T-helper 1 cell treated with Interleukin-12 subunit alpha and Interleukin-12 subunit beta and Interleukin-4 antibody, amounts not matched to agents 30 ng/mL and 1 ng/mL, for 36 hours (primary cell): ENCODE data around the gene RNF111. TPM values are rescaled to one million over a fixed set of nuclear protein-coding genes. Genes with fewer than 3 reads are reported as not detected.
"Not testable (repeated sequence)": the region's sequence is repeated elsewhere in the genome, so short reads cannot be mapped to it uniquely, and the experiment has no call there.

Experiments used
- intact Hi-C: fragments of 100-400 bp; cut with micrococcal nuclease; formaldehyde crosslinking; loops from one replicate; pipeline ENCODE4 v1.15.1; 2024
- total RNA-seq: library from RNA; stranded (reverse); gene quantifications from 2 replicates; pipeline ENCODE4 v1.2.3, GENCODE V29; 2022

Gene RNF111
- total RNA-seq, 1 donor from 2014 or later, result 48.2 TPM

DNA sequence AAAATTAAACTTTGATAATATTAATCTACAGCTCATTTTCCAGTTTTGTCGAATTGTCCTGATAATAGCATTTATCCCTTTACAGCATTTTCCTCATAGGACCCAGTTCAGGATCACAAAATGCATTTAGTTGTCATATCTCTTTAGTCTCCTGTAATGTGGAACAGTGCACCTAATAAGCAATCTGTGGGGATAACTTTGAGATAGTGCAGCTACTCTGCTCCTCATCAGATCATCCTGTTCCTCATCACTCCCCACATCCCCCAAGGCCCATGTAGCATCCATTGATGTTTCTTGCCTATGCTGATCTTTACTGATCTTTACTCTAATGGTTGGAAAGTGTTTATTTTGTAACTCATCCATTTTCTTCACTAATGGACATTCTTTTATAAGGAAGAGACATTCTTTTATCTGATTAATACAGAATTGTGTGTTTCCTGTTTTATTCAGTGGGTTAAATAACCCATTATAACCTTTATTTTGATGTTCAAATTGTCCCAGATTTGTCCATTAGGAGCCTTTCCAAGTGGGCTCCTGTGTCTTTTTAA, 7.5 kb downstream of the RNF111 start:
- intact Hi-C loops, result no loop called here

DNA sequence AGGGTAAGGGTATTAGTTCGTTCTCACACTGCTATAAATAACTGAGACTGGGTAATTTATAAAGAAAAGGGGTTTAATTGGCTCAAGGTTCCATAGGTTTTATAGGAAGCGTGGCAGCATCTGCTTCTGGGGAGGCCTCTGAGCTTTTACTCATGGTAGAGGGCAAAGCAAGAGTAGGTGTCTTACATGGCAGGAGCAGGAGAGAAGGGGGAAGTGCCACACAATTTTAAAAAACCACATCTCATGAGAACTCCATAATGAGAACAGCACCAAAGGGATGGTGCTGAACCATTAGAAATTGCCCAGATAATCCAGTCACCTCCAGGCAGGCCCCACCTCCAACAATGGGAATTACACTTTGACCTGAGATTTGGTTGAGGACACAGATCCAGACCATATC, 12.2 kb downstream of the RNF111 start:
- intact Hi-C loops, result no loop called here

DNA sequence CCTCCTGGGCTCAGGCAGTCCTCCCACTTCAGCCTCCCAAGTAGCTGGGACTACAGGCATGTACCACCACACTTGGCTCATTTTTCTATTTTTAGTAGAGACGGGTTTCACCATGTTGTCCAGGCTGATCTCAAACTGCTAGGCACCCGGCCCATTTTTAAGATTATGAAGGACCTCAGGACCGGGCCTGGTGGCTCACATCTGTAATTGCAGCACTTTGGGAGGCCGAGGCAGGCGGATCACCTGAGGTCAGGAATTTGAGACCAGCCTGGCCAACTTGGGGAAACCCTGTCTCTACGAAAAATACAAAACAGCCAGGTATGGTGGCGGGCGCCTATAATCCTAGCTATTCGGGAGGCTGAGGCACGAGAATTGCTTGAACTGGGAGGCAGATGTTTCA, 12.8 kb downstream of the RNF111 start:
- intact Hi-C loops, result not testable (repeated sequence)

DNA sequence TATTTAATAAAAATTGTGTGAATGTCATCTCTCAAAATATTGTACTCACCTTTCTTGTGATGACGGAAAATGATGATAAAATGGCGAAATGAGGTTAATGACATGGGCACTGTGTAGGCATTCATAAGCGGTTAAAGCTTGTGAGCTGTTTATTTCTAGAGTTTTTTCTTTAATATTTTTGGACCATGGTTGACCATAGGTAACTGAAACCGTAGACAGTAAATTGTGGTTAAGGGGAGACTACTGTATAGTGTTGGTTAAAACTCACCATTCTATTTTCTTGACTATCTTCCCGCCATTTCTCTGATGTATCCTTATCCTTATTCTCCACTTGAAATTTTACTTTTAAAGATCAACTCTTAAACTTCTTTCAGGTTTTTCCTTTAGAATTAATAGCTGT, 14.5 kb downstream of the RNF111 start:
- intact Hi-C loops, result no loop called here

DNA sequence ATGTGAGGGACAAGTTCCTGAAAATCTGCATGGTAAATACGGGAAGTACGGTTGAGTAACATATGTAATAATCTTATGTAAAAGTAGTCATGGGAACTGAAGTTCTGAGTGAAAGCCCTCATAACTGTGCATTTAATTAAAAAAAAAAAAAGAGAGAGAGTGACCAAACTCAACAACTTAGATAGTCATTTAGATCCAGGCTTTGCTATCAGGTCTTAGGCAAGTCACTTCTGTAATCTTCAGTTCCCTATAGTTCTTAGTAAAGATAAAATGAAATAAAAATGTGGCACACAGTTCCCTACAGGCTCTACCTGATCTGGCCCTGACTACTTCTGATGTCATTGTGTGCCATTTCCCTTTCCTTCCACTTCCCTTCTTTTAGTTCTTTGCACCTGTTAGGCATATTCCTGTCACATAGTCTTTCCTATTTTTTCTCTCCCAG, 15.0 kb downstream of the RNF111 start:
- intact Hi-C loops, result no loop called here

DNA sequence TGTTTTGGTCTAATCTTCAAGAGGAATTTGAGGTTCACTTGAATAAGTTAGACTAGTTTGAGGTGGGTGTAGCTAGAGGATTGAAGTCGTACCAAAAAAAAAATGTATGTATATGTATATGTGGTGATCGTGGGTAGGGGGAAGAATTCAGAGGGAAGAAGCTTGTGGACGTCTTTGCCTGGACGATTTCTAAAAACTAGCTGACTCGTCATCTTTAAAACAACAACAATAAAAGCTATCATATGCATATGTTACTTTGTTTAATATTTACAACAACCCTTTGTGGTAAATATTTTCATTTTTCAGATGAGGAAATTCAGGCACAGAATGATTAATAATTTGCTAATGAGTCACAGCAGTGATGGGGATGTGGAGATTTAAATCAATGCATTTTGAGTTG, 18.1 kb downstream of the RNF111 start:
- intact Hi-C loops, result no loop called here

DNA sequence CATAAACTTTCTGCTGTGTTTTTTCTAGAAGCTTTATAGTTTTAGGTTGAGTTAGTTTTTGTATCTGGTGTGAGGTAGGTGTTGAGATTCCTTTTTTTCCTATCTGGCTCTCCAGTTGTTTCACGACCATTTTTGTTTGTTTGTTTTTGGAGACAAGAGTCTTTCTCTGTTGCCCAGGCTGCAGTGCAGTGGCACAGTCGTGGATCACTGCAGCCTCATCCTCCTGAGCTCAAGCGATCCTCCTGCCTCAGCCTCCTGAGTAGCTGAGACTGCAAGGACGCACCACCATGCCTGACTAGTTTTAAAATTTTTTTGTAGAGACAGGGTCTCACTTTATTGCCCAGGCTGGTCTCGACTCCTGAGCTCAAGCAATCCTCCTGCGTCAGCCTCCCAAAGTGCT, 20.6 kb downstream of the RNF111 start:
- intact Hi-C loops, result no loop called here

DNA sequence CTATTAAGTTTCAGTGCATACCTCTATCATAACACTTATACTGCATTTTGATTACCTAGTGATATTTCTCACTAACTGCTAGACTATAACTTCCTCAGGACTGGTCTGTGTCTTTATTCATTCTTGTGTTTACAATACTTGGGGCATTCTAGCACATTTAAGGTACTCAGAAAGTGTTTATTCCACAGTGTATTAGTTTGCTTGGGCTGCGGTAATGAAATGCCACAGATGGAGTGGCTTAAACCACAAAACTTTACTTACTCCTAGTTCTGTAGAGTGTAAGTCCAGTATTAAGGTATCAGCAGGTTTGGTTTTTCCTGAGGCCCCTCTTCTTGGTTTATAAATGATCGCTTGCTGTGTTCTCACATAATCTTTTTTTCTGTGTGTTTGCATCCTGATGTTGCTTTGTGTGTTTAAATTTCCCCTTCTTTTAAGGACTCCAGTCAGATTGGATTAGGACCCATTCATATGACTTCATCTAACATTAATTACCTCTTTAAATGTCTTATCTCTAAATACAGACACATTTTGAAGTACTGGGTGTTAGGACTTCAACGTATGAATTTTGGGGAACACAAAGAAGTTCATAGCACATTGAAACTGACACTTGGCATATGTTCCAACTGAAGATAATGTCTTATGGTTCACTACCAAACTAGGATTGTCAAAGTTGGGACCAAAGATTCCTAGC, 23.9 kb downstream of the RNF111 start:
- intact Hi-C loops, result no loop called here

DNA sequence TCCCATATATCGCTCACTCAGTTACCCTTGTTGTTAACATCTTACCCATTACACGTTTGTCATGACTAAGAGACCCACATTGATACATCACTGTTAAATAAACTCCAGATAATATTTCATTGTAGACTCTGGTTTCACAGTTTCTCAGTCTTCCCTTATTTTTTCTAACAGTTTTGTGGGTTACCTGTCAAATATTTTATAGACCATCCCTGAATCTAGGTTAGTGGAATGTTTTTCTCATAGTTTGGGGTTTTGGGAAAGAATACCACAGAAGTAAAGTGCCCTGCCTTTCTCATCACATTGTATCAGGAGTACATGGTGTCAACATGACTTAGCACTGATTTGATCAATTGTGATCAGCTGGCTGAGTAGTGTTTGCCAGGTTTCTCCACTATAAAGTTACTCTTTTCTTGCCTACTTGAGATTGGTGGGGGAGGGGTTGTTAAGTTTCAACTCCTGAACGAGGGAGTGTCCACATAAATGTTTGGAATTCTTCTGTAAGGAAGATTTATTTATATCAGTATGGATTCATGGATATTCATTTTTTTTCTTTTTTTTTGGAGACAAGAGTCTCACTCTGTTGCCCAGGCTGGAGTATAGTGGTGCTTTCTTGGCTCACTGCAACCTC, 25.9 kb downstream of the RNF111 start:
- intact Hi-C loops, result no loop called here

DNA sequence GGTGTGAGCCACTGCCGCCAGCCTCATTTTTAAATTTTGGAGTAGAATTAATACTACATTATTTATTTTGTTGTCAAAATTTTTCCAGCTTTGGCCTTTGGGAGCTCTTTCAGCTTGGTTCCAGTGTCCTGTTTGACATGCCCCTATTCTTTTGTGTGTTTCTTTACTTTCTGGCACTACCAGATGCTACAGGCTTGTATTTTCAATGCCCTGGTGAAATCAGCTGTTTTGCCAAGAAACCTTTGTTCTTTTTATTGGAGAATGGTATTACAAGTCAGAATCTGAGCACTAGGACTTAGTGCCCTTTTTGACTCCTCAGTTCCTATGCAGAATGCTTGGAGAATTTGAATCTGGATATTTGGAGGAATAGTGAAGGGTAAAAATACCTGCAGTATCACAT, 26.6 kb downstream of the RNF111 start:
- intact Hi-C loops, result no loop called here

DNA sequence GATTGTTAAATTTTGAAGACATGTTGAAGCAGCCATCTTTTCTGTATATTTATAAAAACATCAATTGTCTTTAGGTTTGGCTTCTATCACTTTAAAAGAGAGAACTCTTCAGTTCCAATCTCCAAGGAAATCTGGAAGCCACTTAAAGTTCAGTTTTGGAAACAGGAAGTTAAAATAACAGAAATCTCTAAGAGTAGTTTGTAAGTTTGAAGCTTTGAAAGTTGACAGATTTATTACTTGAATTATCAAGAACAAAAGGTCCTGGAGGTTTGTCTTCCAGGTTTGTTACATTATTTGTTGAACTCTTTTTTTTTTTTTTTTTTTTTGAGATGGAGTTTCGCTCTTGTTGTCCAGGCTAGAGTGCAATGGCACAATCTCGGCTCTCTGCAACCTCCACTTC, 30.0 kb downstream of the RNF111 start:
- intact Hi-C loops, result no loop called here

DNA sequence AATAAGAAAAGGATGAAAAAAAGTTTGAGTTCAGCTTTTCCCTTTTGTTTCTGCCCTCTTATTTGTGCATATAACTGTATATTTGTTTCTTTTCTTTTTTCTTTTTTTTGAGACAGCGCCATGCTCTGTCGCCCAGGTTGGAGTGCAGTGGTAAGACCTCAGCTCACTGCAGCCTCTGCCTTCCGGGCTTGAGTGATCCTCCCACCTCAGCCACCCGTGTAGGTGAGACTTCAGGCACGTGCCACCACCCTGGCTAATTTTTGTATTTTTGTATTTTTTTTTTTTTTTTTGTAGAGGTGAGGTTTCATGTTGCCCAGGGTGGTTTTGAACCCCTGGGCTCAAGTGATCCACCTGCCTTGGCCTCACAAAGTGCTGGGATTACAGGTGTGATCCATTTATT, 31.4 kb downstream of the RNF111 start:
- intact Hi-C loops, result no loop called here

DNA sequence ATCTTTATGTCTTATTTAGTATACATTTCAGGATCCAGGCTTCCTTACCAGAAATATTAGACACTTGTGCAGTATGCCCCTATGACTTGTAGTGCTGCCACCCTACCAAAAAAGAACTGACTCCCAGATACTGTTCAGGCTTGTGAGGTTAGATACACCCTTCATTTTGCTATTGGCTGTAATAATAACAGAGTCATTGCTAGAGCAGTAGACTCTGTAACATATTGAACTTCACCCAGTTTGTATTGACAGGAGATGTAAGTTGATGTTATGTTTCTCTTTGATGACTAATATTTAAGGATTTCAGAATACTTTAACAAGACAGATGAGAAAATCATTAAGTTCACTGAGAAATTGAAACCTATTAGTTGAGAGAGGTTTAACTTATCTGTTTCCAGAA, 32.9 kb downstream of the RNF111 start:
- intact Hi-C loops, result no loop called here

DNA sequence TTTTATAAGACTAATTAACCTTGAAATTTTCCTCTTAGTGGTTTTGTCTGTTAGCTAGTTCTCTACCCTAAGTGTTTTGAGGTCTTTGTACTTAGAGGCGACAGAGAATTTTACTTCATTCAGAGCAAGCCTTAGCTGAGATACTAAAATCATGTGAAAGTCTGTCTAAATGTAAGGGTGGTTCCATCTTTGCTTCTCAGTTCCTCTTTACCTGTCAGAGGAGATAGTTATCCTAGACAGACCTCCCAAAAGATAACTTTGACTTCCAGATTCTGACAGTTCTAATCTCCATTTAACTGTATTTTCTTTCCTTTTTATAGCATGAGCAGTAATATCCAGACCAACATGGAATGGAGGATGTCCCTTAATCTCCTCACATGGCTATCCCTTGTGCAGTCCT, 34.7 kb downstream of the RNF111 start:
- intact Hi-C loops, result no loop called here

DNA sequence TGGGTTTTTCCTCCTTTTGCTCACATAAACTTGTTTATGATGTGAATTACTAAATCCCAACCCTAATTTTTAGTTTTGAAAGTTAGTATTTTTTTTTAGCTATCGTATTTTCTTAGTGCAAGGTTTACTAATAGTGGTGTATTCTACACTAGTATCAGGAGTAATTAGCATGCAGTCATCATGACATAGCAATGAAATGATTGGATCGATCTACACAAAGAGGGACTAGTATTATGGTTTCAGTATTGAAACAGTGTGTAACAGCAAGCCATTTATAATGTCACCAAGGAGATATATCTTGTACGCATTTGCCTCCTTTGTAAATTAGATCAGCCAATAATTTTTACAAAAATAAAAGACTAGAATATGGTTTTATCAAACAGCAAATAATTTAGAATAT, 38.7 kb downstream of the RNF111 start:
- intact Hi-C loops, result no loop called here

DNA sequence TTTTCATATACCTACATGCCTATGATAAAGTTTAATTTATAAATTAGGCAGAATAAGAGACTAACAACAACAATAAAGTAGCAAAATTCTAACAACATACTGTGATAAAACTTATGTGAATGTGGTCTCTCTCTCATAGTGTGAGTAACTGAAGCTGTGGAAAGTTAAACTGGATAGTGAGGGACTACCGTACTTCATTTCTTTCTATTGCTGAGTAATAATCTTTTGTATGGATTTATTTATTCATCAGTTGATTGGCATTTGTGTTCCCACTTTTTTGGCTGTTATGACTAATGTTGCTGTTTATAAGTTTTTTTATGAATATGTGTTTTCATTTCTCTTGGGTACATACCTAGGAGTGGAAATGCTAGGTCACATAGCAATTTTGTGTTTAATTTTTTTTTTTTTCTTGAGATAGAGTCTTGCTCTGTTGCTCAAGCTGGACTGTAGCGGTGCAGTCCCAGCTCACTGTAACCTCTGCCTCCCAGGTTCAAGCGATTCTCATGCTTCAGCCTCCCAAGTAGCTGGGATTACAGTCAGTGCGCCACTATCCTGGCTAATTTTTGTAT, 41.0 kb downstream of the RNF111 start:
- intact Hi-C loops, result no loop called here

DNA sequence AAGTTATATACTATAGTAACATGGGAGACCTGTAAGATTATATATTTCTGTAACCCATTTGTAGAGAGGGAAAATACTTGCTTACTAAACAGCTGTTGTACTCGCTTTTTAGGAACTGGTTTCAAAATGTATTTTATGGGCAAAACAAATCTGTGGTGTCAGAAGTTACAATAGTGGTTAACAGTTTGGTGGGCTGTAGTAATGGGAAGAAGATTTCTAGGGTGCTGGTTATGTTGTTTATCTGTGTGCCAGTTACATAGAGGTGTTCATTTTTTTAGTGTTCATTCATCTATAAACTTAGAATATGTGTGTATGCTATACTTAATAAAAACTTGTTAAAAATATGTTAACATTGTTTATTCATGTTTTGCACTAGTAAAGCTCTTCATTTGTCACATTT, 42.1 kb downstream of the RNF111 start:
- intact Hi-C loops, result no loop called here

DNA sequence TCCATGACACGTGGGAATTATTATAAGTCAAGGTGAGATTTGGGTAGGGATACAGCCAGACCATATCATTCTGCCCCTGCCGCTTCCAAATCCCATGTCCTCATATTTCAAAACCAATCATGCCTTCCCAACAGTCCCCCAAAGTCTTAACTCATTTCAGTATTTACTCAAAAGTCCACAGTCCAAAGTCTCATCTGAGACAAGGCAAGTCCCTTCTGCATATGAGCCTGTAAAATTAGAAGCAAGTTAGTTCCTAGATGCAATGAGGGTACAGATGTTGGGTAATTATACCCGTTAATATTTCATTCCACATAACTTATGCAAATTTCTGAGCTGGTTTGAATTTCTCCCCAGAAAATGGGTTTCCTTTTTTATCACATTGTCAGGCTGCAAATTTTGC, 47.7 kb downstream of the RNF111 start:
- intact Hi-C loops, result no loop called here

DNA sequence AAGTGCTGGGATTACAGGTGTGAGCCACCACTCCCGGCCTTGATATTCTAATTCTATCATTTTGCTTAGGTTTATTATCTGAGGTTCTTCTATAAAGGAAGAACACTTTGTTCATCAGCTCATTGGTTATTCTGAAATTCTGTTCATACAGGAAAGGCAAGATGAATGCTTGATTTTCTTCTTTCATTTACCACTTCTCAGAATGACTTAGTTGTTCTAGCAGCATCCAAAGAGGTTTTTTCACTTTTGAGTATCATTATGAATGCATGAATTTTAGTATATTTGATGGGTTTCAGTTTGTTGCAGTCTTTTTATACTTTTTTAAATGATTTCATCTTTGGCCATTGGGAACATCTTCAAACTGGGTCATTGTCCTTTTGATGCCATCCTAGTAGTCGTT, 51.8 kb downstream of the RNF111 start:
- intact Hi-C loops, result no loop called here

DNA sequence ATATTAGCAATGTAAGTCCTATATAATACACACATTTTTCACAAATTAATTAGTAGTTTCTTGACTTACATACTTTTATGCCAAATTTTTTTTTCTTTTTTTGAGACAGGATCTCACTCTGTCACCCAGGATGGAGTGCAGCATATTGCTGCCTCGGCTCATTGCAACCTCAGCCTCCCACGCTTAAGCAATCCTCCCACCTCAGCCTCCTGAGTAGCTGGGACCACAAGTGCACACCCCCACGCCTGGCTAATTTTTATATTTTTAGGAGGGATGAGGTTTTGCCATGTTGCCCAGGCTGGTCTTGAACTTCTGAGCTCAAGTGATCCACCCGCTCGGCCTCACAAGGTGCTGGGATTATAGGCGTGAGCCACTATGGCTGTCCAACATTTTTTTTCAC, 54.6 kb downstream of the RNF111 start:
- intact Hi-C loops, result no loop called here

DNA sequence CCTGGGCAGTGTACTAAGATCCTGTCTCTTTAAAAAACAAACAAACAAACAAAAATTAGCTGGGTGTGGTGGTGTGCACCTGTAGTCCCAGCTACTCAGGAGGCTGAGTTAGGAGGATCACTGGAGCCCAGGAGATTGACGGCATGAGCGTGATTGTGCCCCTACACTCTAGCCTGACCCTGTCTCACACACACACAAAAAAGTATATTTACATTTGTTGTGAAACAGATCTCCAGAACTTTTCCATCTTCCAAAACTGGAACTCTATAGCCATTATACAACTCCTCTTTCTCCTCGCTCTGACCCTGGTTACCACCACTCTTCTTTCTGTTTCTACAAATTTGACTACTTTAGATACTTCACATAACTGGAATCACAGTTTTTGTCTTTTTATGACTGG, 61.4 kb downstream of the RNF111 start:
- intact Hi-C loops, result no loop called here
